ENCODE data around the gene NAA10. TPM values are rescaled to one million over a fixed set of nuclear protein-coding genes. Genes with fewer than 3 reads are reported as not detected.
A peak's percentile ranks its signal among the peaks of the same experiment; 100 is the strongest.

The NAA10 gene
- total and polyA plus RNA-seq, 5 donors from 2014 or later = 70.0 to 99.8 (median 77.0) TPM

- peaks cover 10% of the 10 kb centered on the region for H3K36me3 Mint-ChIP-seq
- H3K4me3 Mint-ChIP-seq = peak overlapping the region; percentile 69 to 98 (median 96)
- H3K27ac ChIP-seq (ENCODE audit: insufficient read depth, low read length, poor library complexity, severe bottlenecking) = peak overlapping the region; percentile 96
- peak overlapping the region; percentile 94 to 99 (median 95) for H3K27ac Mint-ChIP-seq
- no peaks in the 10 kb centered on the region for H3K9me3 Mint-ChIP-seq
- peak overlapping the region; percentile 47 for H3K4me3 ChIP-seq (ENCODE audit: low read depth, low read length)
- peaks cover 51% of the 10 kb centered on the region for H3K4me1 ChIP-seq (ENCODE audit: control insufficient read depth, insufficient read depth, low read length, poor library complexity, severe bottlenecking)
- no peaks in the 10 kb centered on the region for H3K9me3 ChIP-seq (ENCODE audit: control insufficient read depth in 2 of 2, low read length in 2 of 2)
- no peaks in the 10 kb centered on the region for H3K27me3 ChIP-seq (ENCODE audit: control insufficient read depth, insufficient read depth, low read length)
- peaks cover 4 to 74% (median 14%) of the 10 kb centered on the region in 4 donors for H3K4me1 Mint-ChIP-seq
- H3K36me3 ChIP-seq (ENCODE audit: control insufficient read depth, insufficient read depth, low read length) = peaks cover 2% of the 10 kb centered on the region
- ATAC-seq (ENCODE audit: low read depth in 2 of 2) = no peak
- DNase-seq = no peak
- H3K27me3 Mint-ChIP-seq = peaks cover 4% of the 10 kb centered on the region
Measured at GRCh38 chrX:153928846-153929245, 6.0 kb downstream of the NAA10 start.

DNA sequence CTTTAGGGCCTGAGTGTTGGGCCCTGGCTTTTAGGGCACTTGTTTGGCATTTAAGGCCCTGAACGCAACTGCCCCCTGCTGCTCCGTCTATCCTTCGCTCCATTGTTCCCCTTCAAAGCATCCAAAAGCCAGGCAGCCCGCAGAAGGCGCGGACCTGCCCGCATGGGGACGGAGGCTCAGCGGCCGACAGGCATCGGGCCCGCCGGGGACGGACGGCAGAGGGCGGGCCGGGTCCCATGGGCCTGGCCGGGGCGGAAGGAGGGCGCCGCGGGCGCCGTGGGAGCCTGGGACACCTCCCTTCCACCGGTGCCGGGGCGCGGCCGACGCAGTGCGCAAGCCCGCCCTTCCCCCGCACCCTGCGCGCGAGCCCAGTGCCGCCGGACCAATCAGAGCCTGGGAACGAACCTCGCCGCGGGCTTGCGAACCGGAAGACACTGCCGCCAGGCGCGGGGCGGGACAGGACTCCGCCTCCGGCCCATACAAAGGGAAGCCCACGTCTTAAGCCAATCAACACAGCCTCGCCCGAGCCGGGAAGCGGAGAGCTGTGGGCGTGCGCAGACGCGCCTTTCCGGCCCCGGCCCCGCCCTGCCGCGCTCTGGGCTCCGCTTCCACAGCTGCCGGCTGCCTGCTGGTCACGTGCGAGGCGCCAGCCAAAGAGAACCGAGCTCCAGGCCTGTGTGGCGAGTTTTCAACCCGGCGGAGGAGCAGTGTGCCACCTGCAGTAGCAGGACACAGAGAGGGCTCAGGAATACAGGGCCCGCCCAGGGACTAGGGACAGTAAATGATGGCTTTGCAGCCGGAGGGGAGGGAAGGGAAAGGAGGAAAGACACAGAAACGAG lies 6.7 kb downstream of the NAA10 start:
- H3K9me3 ChIP-seq (ENCODE audit: control insufficient read depth in 2 of 2, low read length in 2 of 2) = no peaks in the 10 kb centered on the region
- H3K4me3 ChIP-seq (ENCODE audit: low read depth, low read length) = peak overlapping the region; percentile 73
- Mint-ChIP-seq H3K4me3 (peak overlapping the region; percentile 93 to 98 (median 96)), H3K27ac (peak overlapping the region; percentile 98 to 100 (median 99)), H3K36me3 (peaks cover 10% of the 10 kb centered on the region), H3K9me3 (no peaks in the 10 kb centered on the region), H3K4me1 (peaks cover 4 to 76% (median 12%) of the 10 kb centered on the region in 4 donors), H3K27me3 (peaks cover 4% of the 10 kb centered on the region)
- DNase-seq = peak; percentile 89 to 100 (median 97)
- peaks cover 56% of the 10 kb centered on the region for H3K4me1 ChIP-seq (ENCODE audit: control insufficient read depth, insufficient read depth, low read length, poor library complexity, severe bottlenecking)
- ATAC-seq (ENCODE audit: low read depth in 2 of 2) = peak; percentile 77 to 80
- peak overlapping the region; percentile 96 for H3K27ac ChIP-seq (ENCODE audit: insufficient read depth, low read length, poor library complexity, severe bottlenecking)
- peaks cover 2% of the 10 kb centered on the region for H3K36me3 ChIP-seq (ENCODE audit: control insufficient read depth, insufficient read depth, low read length)
- H3K27me3 ChIP-seq (ENCODE audit: control insufficient read depth, insufficient read depth, low read length) = no peaks in the 10 kb centered on the region

GRCh38 chrX:153927672-153927921 lies 7.2 kb downstream of the NAA10 start:
- Histone ChIP-seq H3K36me3 (ENCODE audit: control insufficient read depth, insufficient read depth, low read length) (peaks cover 2% of the 10 kb centered on the region), H3K9me3 (ENCODE audit: control insufficient read depth in 2 of 2, low read length in 2 of 2) (no peaks in the 10 kb centered on the region), H3K4me3 (ENCODE audit: low read depth, low read length) (peak overlapping the region; percentile 73), H3K27me3 (ENCODE audit: control insufficient read depth, insufficient read depth, low read length) (no peaks in the 10 kb centered on the region), H3K27ac (ENCODE audit: insufficient read depth, low read length, poor library complexity, severe bottlenecking) (peak overlapping the region; percentile 96), H3K4me1 (ENCODE audit: control insufficient read depth, insufficient read depth, low read length, poor library complexity, severe bottlenecking) (peaks cover 61% of the 10 kb centered on the region)
- H3K36me3 Mint-ChIP-seq = peaks cover 10% of the 10 kb centered on the region
- ATAC-seq (ENCODE audit: low read depth in 2 of 2) (no peak), DNase-seq (peak in 1 of 3 donors; percentile 57)
- peak overlapping the region; percentile 93 to 98 (median 96) for H3K4me3 Mint-ChIP-seq
- peaks cover 4% of the 10 kb centered on the region for H3K27me3 Mint-ChIP-seq
- H3K27ac Mint-ChIP-seq = peak overlapping the region; percentile 98 to 100 (median 99)
- H3K4me1 Mint-ChIP-seq = peaks cover 4 to 78% (median 12%) of the 10 kb centered on the region in 4 donors
- no peaks in the 10 kb centered on the region for H3K9me3 Mint-ChIP-seq

DNA sequence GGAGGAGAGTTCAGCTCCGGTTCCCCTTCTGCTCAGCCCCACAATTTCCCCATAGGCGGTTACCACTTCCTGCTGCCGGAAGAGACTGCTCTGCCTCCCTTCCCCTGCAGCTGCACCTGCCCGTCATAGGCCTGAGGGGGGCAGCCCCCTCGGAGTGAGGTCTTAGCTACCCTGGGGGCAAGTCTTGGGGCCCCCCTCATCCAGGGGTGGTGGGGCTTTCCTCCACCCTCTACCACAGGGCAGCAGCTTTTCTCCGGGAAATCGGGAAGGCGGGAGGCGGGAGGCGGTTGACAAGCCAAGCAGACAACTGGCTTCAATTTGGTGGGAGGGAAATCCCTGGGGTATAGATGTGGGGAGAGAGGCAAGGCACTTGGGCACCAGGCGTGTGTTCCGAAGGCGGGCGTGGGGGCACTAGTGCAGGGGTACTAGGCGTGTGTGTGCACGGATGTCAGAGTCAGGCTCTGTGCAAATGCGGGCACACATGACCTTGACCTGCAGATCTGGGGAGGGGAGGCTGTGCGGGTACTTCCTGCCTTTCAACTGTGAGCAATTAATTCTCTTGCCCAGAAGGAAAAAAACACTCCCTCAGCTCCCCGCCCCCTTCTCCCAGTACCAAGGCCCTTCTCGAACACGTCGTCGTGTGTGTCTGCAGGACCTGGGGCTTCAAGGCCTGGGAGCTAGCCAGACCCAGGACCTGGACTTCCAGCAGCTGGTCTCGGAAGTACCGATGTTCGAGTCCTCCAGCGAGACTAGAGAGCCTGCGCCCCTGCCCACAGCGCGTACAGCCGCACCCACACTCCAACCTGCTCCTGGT lies 7.8 kb downstream of the NAA10 start:
- Mint-ChIP-seq H3K27ac (peak overlapping the region; percentile 98 to 100 (median 99)), H3K4me1 (peaks cover 4 to 83% (median 14%) of the 10 kb centered on the region in 4 donors), H3K36me3 (peaks cover 10% of the 10 kb centered on the region), H3K27me3 (peaks cover 4% of the 10 kb centered on the region), H3K4me3 (peak overlapping the region; percentile 93 to 98 (median 96)), H3K9me3 (no peaks in the 10 kb centered on the region)
- Histone ChIP-seq H3K4me3 (ENCODE audit: low read depth, low read length) (peak overlapping the region; percentile 73), H3K27ac (ENCODE audit: insufficient read depth, low read length, poor library complexity, severe bottlenecking) (peak overlapping the region; percentile 96), H3K4me1 (ENCODE audit: control insufficient read depth, insufficient read depth, low read length, poor library complexity, severe bottlenecking) (peaks cover 67% of the 10 kb centered on the region), H3K9me3 (ENCODE audit: control insufficient read depth in 2 of 2, low read length in 2 of 2) (no peaks in the 10 kb centered on the region), H3K27me3 (ENCODE audit: control insufficient read depth, insufficient read depth, low read length) (no peaks in the 10 kb centered on the region), H3K36me3 (ENCODE audit: control insufficient read depth, insufficient read depth, low read length) (peaks cover 2% of the 10 kb centered on the region)
- DNase-seq = peak; percentile 76 to 92 (median 88)
- peak; percentile 53 to 54 for ATAC-seq (ENCODE audit: low read depth in 2 of 2)

- H3K27me3 Mint-ChIP-seq = peaks cover 4% of the 10 kb centered on the region
- H3K4me3 Mint-ChIP-seq = peak overlapping the region; percentile 93 to 98 (median 96)
- no peaks in the 10 kb centered on the region for H3K9me3 Mint-ChIP-seq
- H3K27ac Mint-ChIP-seq = peak overlapping the region; percentile 98 to 100 (median 99)
- ATAC-seq (ENCODE audit: low read depth in 2 of 2) (no peak), DNase-seq (no peak)
- H3K27ac ChIP-seq (ENCODE audit: insufficient read depth, low read length, poor library complexity, severe bottlenecking) = peak overlapping the region; percentile 96
- no peaks in the 10 kb centered on the region for H3K9me3 ChIP-seq (ENCODE audit: control insufficient read depth in 2 of 2, low read length in 2 of 2)
- peaks cover 4 to 86% (median 12%) of the 10 kb centered on the region in 4 donors for H3K4me1 Mint-ChIP-seq
- H3K27me3 ChIP-seq (ENCODE audit: control insufficient read depth, insufficient read depth, low read length) = no peaks in the 10 kb centered on the region
- peaks cover 2% of the 10 kb centered on the region for H3K36me3 ChIP-seq (ENCODE audit: control insufficient read depth, insufficient read depth, low read length)
- H3K4me3 ChIP-seq (ENCODE audit: low read depth, low read length) = peak overlapping the region; percentile 57
- peaks cover 7% of the 10 kb centered on the region for H3K36me3 Mint-ChIP-seq
- peaks cover 72% of the 10 kb centered on the region for H3K4me1 ChIP-seq (ENCODE audit: control insufficient read depth, insufficient read depth, low read length, poor library complexity, severe bottlenecking)
Measured at GRCh38 chrX:153926552-153926857, 8.3 kb downstream of the NAA10 start.

DNA sequence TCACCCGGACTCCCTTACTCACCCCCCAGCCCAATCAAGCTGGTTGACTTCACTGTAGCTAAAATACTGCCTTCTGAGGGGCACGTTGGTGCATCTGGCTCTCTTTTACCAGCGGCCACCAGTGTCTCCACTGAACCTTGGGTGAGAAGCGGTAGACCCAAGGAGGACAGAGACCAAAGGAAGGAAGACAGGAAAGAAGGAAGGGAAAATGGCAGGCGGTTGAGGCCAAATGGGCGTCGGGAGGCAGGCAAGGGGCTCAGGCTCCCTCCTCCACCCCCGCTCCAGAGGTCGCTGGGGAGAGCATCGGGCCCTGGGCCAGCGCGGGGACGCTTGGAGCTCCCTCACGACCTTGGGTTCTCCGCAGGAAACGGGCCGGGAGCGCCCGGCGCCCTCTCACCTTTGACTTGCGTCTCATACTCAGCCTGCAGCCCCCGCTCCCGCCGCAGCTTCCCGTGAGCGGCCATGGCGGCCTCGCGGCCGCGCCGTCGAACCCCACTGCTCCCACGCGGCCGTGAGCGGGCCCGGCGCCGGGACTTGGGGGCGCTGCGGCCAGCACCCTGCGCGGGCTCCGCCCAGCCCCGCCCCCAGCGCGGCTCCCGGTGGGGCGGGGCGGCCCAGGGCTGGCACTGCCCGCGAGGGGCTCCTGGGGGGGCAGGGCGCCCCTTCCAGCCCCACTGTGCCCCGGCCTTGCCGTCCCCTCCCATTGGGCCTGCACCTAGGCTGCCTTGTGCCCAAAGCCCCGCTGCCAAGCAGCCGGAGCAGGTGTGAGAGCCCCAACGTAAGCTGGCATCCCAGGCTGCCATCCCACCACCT lies 8.9 kb downstream of the NAA10 start, which contains the start of gene ARHGAP4:
TSS of gene ARHGAP4 (minus strand) at position 526 of the 813 bp plus-strand sequence. CDS start at position 464, 62 bp downstream.
- Mint-ChIP-seq H3K27me3 (peaks cover 4% of the 10 kb centered on the region), H3K9me3 (no peaks in the 10 kb centered on the region), H3K4me3 (peak within 1 kb of the TSS; percentile 95 to 98 (median 97)), H3K27ac (peak within 1 kb of the TSS; percentile 98 to 100 (median 99)), H3K36me3 (peaks cover 4% of the 10 kb centered on the region), H3K4me1 (peaks cover 4 to 84% (median 9%) of the 10 kb centered on the region in 4 donors)
- DNase-seq (peak; percentile 30 to 62 (median 37)), ATAC-seq (ENCODE audit: low read depth in 2 of 2) (no peak)
- Histone ChIP-seq H3K36me3 (ENCODE audit: control insufficient read depth, insufficient read depth, low read length) (peaks cover 1% of the 10 kb centered on the region), H3K9me3 (ENCODE audit: control insufficient read depth in 2 of 2, low read length in 2 of 2) (no peaks in the 10 kb centered on the region), H3K27ac (ENCODE audit: insufficient read depth, low read length, poor library complexity, severe bottlenecking) (peak within 1 kb of the TSS; percentile 96), H3K4me1 (ENCODE audit: control insufficient read depth, insufficient read depth, low read length, poor library complexity, severe bottlenecking) (peaks cover 78% of the 10 kb centered on the region), H3K4me3 (ENCODE audit: low read depth, low read length) (peak within 1 kb of the TSS; percentile 85), H3K27me3 (ENCODE audit: control insufficient read depth, insufficient read depth, low read length) (no peaks in the 10 kb centered on the region)

DNA sequence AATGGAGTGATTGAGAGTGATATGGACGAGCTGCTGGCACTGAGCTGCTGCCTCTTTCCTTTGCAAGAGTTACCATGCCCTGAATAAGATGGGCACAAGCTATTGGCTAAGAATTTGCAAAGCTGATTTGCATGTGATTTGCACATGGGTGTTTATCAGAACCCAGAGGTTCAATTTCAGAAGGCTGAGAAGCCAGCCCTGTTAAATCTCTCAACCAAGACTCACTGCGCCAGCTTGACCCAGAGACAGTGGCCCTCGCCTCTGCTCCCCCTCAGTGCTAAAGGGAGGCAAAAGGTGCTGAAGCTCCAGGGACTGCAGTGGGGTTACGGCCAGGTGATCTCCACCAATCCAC lies 9.5 kb downstream of the NAA10 start:
- peaks cover 80% of the 10 kb centered on the region for H3K4me1 ChIP-seq (ENCODE audit: control insufficient read depth, insufficient read depth, low read length, poor library complexity, severe bottlenecking)
- peak overlapping the region; percentile 85 for H3K4me3 ChIP-seq (ENCODE audit: low read depth, low read length)
- H3K27me3 ChIP-seq (ENCODE audit: control insufficient read depth, insufficient read depth, low read length) = no peaks in the 10 kb centered on the region
- no peaks in the 10 kb centered on the region for H3K9me3 Mint-ChIP-seq
- H3K4me1 Mint-ChIP-seq = peaks cover 4 to 78% (median 9%) of the 10 kb centered on the region in 4 donors
- H3K36me3 ChIP-seq (ENCODE audit: control insufficient read depth, insufficient read depth, low read length) = peaks cover 3% of the 10 kb centered on the region
- no peak for ATAC-seq (ENCODE audit: low read depth in 2 of 2)
- peak overlapping the region; percentile 87 to 94 (median 90) for H3K27ac Mint-ChIP-seq
- DNase-seq = peak in 2 of 3 donors; percentile 42 to 71
- no peaks in the 10 kb centered on the region for H3K9me3 ChIP-seq (ENCODE audit: control insufficient read depth in 2 of 2, low read length in 2 of 2)
- H3K27ac ChIP-seq (ENCODE audit: insufficient read depth, low read length, poor library complexity, severe bottlenecking) = peak overlapping the region; percentile 96
- peaks cover 4% of the 10 kb centered on the region for H3K36me3 Mint-ChIP-seq
- peak overlapping the region; percentile 95 to 98 (median 97) for H3K4me3 Mint-ChIP-seq
- peaks cover 4% of the 10 kb centered on the region for H3K27me3 Mint-ChIP-seq
